Right lobe of liver (tissue), 6 donors: Measurements from ENCODE around the gene ERBIN. TPM values are rescaled to one million over a fixed set of nuclear protein-coding genes. Genes with fewer than 3 reads are reported as not detected.

Experiments
- ATAC-seq, 4 donors: fragments of 200-7000 bp; cut with Tn5 transposase; one replicate each; pipeline ENCODE4 v1.9.1; 2020; ENCODE audit warnings: mild to moderate bottlenecking in 4 of 4, moderate library complexity in 4 of 4
- DNase-seq, 3 donors: peaks; one replicate each; pipeline ENCODE4 v3.0.0-alpha.2; 2020
- H3K27ac ChIP-seq, 3 donors: fragments of 200-600 bp; one replicate each; pipeline ENCODE4 v1.8.0; 2022
- H3K27me3 ChIP-seq, 2 donors: fragments of 200-600 bp; one replicate each; pipeline ENCODE4 v1.8.0; 2022
- H3K36me3 ChIP-seq, 4 donors: fragments of 200-600 bp; sonication (generic) in 1 of 4; one replicate each; pipeline versions ENCODE4 v1.5.1 to v1.8.0; 2017 to 2022; ENCODE audit warnings: control low read depth in 1 of 4
- H3K4me1 ChIP-seq, 4 donors: fragments of 200-600 bp; sonication (generic) in 1 of 4; one replicate each; pipeline versions ENCODE4 v1.5.1 to v1.8.0; 2017 to 2022; ENCODE audit warnings: control low read depth in 1 of 4
- H3K4me3 ChIP-seq, 3 donors: fragments of 200-600 bp; one replicate each; pipeline ENCODE4 v1.8.0; 2022
- H3K9me3 ChIP-seq, 4 donors: fragments of 200-600 bp; sonication (generic) in 1 of 4; one replicate each; pipeline versions ENCODE4 v1.5.1 to v1.8.0; 2017 to 2022; ENCODE audit warnings: control low read depth in 1 of 4
- CTCF ChIP-seq, 4 donors: fragments of 200-600 bp in 3 of 4; fragments of 450-650 bp in 1 of 4; IDR thresholded peaks; one replicate each; pipeline versions ENCODE4 v1.5.1 to v1.8.0; 2016 to 2022; ENCODE audit warnings: antibody characterized with exemption in 4 of 4, mild to moderate bottlenecking in 2 of 4
- POLR2A ChIP-seq: fragments of 450-650 bp; IDR thresholded peaks from one replicate; pipeline ENCODE4 v1.6.1; 2017; ENCODE audit warnings: antibody characterized with exemption, mild to moderate bottlenecking
- WGBS: methylation state at CpG from one replicate; pipeline ENCODE4 v1.1.6; 2018; ENCODE audit warnings: low coverage, low lambda C conversion rate; ENCODE audit not compliant: insufficient coverage; ENCODE audit errors: missing lambda C conversion rate; 5-methylcytosine and 5-hydroxymethylcytosine counted together
- intact Hi-C, 2 donors: fragments of 100-400 bp; cut with DNase I; formaldehyde crosslinking; loops; one replicate each; pipeline versions ENCODE4 v1.11.2 to v1.14.1; 2022
- total RNA-seq, 6 experiments: library from RNA; depleted of rRNA in 2 of 6; stranded (reverse); fragments of >200 nt in 2 of 6; fragmentation: NEBNext Ultra II Directional in 3 of 6; extraction: Animal tissue kit (Norgen Biotek cat#: 25700) in 3 of 6; gene quantifications; one replicate each; pipeline versions ENCODE4 v1.1.0 to v1.2.4, GENCODE V29; 2016 to 2023
- donor health status: DM: no; HTN: yes; CAD: no.
- donor health status: DM: no; HTN: no; CAD: no.
- donor health status: DM: no; HTN: no; CAD: no.
- donor health status: DM: no; HTN: yes; CAD: no.
- donor health status: DM: no; HTN: yes; CAD: no.

ERBIN gene
- total RNA-seq, 6 experiments from 2014 or later: 31.0 to 45.3 (median 32.8) TPM

DNA sequence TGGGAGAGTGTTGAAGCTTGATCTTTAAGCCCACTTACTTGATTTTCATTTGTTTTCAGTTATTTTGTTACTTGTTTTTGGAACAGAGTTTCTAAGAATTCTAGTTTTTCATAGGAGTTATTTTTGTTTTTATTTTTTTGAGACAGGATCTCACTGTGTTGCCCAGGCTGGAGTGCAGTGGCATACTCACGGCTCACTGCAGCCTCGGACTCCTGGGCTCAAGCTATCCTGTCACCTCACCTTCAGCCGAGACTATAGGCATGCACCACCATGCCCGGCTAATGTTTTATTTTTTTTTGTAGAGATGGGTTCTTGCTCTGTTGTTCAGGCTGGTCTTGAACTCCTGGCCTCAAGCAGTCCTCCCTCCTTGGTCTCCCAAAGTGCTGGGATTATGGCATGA, 6.3 kb downstream of the ERBIN start:
- Histone ChIP-seq H3K4me1 (peaks cover 0 to 30% (median 0%) of the 10 kb centered on the region in 4 donors), H3K9me3 (no peaks in the 10 kb centered on the region), H3K4me3 (no peak overlapping the region), H3K27ac (no peak overlapping the region), H3K36me3 (no peaks in the 10 kb centered on the region), H3K27me3 (no peaks in the 10 kb centered on the region)
- ATAC-seq (no peak), DNase-seq (no peak)
- WGBS: 97% methylated on average over 4 of the region's 4 CpGs
- intact Hi-C loops: loop anchor here in 1 of 2 donors (10.0 kb wide), 1 partner anchor 208 kb away; the partner anchor contains the start of genes NLN and SGTB
- no peak for TF ChIP-seq CTCF (IDR thresholded peaks at IDR 0.05)
- no peak for TF ChIP-seq POLR2A

DNA sequence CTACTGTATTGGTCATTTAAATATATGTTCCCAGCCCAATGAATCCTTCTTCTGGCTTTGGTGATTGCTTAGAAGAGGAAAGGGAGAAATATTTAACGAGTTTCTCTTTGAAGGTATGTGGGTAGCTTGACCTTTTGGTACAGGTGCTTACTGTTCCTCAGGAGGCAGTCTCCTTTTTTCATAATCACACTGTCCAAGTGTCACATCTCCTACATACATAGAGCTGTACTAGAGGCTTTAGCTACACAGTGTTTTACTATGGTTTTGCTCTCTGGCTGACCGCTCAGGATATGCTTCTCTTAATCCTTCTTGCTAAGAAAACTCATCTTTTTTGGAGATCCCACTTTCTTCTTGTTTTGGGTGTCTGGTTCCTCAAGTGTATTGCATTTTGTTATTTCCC, 6.9 kb downstream of the ERBIN start:
- H3K27ac ChIP-seq: no peak overlapping the region
- peaks cover 0 to 30% (median 0%) of the 10 kb centered on the region in 4 donors for H3K4me1 ChIP-seq
- intact Hi-C loops: loop anchor here in 1 of 2 donors (10.0 kb wide), 1 partner anchor 208 kb away; the partner anchor contains the start of genes NLN and SGTB
- H3K27me3 ChIP-seq: no peaks in the 10 kb centered on the region
- H3K9me3 ChIP-seq: no peaks in the 10 kb centered on the region
- whole genome bisulfite sequencing: 60% methylated on average over 2 of the region's 2 CpGs
- no peak for TF ChIP-seq POLR2A
- TF ChIP-seq CTCF (IDR thresholded peaks at IDR 0.05): no peak
- H3K4me3 ChIP-seq: no peak overlapping the region
- DNase-seq (no peak), ATAC-seq (no peak)
- no peaks in the 10 kb centered on the region for H3K36me3 ChIP-seq

- WGBS: 95% methylated on average over 4 of the region's 5 CpGs
- H3K27me3 ChIP-seq: no peaks in the 10 kb centered on the region
- H3K9me3 ChIP-seq: no peaks in the 10 kb centered on the region
- intact Hi-C loops: loop anchor here in 1 of 2 donors (10.0 kb wide), 1 partner anchor 213 kb away; the partner anchor contains the start of genes NLN and SGTB
- no peak for ATAC-seq
- no peaks in the 10 kb centered on the region for H3K36me3 ChIP-seq
- no peak overlapping the region for H3K4me3 ChIP-seq
- DNase-seq: no peak
- no peak overlapping the region for H3K27ac ChIP-seq
- TF ChIP-seq POLR2A (no peak), CTCF (IDR thresholded peaks at IDR 0.05) (no peak)
- no peaks in the 10 kb centered on the region for H3K4me1 ChIP-seq
Observed at GRCh38 chr5:65938256-65938655, 11.9 kb downstream of the ERBIN start.

GRCh38 chr5:65943771-65944170, 17.4 kb downstream of the ERBIN start:
- H3K4me1 ChIP-seq: no peaks in the 10 kb centered on the region
- WGBS: 94% methylated on average over 5 of the region's 5 CpGs
- no peaks in the 10 kb centered on the region for H3K9me3 ChIP-seq
- no peak overlapping the region for H3K4me3 ChIP-seq
- DNase-seq (no peak), ATAC-seq (no peak)
- H3K27ac ChIP-seq: no peak overlapping the region
- H3K36me3 ChIP-seq: no peaks in the 10 kb centered on the region
- TF ChIP-seq POLR2A (no peak), CTCF (IDR thresholded peaks at IDR 0.05) (no peak)
- intact Hi-C loops: no loop called here
- no peaks in the 10 kb centered on the region for H3K27me3 ChIP-seq
